ENCODE data around the gene SPESP1. TPM values are rescaled to one million over a fixed set of nuclear protein-coding genes. Genes with fewer than 3 reads are reported as not detected.

SPESP1 gene
- total RNA-seq: 7.8 and 14.0 TPM in 2 replicates

DNA sequence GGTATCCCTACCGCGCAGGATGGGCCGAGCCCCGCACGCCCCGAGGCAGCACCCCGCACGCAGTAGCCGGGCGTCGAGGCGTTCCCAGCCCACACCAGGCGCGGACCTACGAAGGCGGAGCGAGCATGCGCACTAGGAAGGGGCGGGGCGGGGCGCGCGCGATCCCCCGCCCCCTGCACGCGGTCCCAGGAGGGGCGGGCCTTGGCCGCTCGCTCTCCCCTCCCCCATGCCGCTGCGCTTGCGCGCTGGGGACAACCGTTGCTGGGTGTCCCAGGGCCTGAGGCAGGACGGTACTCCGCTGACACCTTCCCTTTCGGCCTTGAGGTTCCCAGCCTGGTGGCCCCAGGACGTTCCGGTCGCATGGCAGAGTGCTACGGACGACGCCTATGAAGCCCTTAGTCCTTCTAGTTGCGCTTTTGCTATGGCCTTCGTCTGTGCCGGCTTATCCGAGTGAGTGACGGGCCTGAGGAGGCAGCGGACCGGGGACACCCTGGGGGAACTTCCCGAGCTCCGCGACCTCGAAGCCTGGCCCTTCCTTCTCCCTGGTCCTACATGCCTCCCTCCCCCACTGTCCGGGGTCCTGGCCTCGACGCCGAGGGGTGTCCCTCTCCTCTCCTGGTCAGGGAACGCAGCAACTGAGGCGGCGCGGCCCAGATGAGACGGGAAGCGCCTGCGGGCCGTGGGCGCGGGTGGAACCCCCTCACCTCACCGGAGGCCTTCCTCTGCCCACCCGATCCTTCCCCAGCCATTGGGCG lies at the start of gene SPESP1:
SPESP1 (plus strand) TSS at position 258 of the 755 bp plus-strand sequence; CDS start at position 387, 129 bp downstream.

Other genes with a start within 250 kb of the SPESP1 start
- 50.8 and 56.4 TPM in 2 replicates for gene ANP32A, start 109.6 kb upstream of the SPESP1 start, total RNA-seq
- 0.58 and 0.83 TPM in 2 replicates for gene NOX5, start 84.2 kb downstream of the SPESP1 start, total RNA-seq
- gene GLCE, start 230.1 kb downstream of the SPESP1 start, total RNA-seq: 24.3 and 28.8 TPM in 2 replicates

Data from smooth muscle cell of trachea (primary cell).